ENCODE results near the gene NRROS. TPM values are rescaled to one million over a fixed set of nuclear protein-coding genes. Genes with fewer than 3 reads are reported as not detected.

Gene NRROS
- total and polyA plus RNA-seq, 2 of the 13 experiments (the other 11 are each of a cell fraction or from before 2014, with no cell fraction given): not detected

GRCh38 chr3:196636369-196637349, 2.8 kb upstream of the NRROS start (continued):
- TF ChIP-seq ZNF225 (CRISPR knock-in tag; IDR thresholded peaks at IDR 0.05) (no peak), YEATS4 (CRISPR knock-in tag; IDR thresholded peaks at IDR 0.05; ENCODE audit: borderline replicate concordance) (0 out of 2 replicates have a peak, but pooled peaks have one; percentile 22), ZKSCAN8 (CRISPR knock-in tag; IDR thresholded peaks at IDR 0.05; ENCODE audit: borderline replicate concordance) (no peak), ZNF276 (CRISPR knock-in tag; IDR thresholded peaks at IDR 0.05; ENCODE audit: low read depth) (no peak), KLF11 (CRISPR knock-in tag; IDR thresholded peaks at IDR 0.05) (no peak), SIN3B (IDR thresholded peaks at IDR 0.05; ENCODE audit: low read length) (no peak), ZNF607 (CRISPR knock-in tag; IDR thresholded peaks at IDR 0.05; ENCODE audit: borderline replicate concordance) (peak; percentile 43; the same call in 1 of the 2 replicates), ELF3 (CRISPR knock-in tag; IDR thresholded peaks at IDR 0.05) (peak; percentile 23; the same call in 1 of the 2 replicates), NCOA2 (CRISPR knock-in tag; IDR thresholded peaks at IDR 0.05) (no peak), ZNF253 (CRISPR knock-in tag; IDR thresholded peaks at IDR 0.05; ENCODE audit: borderline replicate concordance) (no peak), BRD4 (CRISPR knock-in tag; IDR thresholded peaks at IDR 0.05) (0 out of 2 replicates have a peak, but pooled peaks have one; percentile 12), RFX5 (IDR thresholded peaks at IDR 0.05; ENCODE audit: low read depth, low read length) (no peak), PRPF4 (IDR thresholded peaks at IDR 0.05; ENCODE audit: low read depth, low read length, poor library complexity, severe bottlenecking) (no peak), ZNF232 (CRISPR knock-in tag; IDR thresholded peaks at IDR 0.05; ENCODE audit: borderline replicate concordance) (no peak)
- TF ChIP-seq, protein P1, sequence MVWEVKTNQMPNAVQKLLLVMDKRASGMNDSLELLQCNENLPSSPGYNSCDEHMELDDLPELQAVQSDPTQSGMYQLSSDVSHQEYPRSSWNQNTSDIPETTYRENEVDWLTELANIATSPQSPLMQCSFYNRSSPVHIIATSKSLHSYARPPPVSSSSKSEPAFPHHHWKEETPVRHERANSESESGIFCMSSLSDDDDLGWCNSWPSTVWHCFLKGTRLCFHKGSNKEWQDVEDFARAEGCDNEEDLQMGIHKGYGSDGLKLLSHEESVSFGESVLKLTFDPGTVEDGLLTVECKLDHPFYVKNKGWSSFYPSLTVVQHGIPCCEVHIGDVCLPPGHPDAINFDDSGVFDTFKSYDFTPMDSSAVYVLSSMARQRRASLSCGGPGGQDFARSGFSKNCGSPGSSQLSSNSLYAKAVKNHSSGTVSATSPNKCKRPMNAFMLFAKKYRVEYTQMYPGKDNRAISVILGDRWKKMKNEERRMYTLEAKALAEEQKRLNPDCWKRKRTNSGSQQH (CRISPR knock-in tag; IDR thresholded peaks at IDR 0.05; ENCODE audit: low read depth): no peak
- TF ChIP-seq, protein P2, sequence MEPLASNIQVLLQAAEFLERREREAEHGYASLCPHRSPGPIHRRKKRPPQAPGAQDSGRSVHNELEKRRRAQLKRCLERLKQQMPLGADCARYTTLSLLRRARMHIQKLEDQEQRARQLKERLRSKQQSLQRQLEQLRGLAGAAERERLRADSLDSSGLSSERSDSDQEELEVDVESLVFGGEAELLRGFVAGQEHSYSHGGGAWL (CRISPR knock-in tag; IDR thresholded peaks at IDR 0.05): no peak
- TF ChIP-seq, protein P3, sequence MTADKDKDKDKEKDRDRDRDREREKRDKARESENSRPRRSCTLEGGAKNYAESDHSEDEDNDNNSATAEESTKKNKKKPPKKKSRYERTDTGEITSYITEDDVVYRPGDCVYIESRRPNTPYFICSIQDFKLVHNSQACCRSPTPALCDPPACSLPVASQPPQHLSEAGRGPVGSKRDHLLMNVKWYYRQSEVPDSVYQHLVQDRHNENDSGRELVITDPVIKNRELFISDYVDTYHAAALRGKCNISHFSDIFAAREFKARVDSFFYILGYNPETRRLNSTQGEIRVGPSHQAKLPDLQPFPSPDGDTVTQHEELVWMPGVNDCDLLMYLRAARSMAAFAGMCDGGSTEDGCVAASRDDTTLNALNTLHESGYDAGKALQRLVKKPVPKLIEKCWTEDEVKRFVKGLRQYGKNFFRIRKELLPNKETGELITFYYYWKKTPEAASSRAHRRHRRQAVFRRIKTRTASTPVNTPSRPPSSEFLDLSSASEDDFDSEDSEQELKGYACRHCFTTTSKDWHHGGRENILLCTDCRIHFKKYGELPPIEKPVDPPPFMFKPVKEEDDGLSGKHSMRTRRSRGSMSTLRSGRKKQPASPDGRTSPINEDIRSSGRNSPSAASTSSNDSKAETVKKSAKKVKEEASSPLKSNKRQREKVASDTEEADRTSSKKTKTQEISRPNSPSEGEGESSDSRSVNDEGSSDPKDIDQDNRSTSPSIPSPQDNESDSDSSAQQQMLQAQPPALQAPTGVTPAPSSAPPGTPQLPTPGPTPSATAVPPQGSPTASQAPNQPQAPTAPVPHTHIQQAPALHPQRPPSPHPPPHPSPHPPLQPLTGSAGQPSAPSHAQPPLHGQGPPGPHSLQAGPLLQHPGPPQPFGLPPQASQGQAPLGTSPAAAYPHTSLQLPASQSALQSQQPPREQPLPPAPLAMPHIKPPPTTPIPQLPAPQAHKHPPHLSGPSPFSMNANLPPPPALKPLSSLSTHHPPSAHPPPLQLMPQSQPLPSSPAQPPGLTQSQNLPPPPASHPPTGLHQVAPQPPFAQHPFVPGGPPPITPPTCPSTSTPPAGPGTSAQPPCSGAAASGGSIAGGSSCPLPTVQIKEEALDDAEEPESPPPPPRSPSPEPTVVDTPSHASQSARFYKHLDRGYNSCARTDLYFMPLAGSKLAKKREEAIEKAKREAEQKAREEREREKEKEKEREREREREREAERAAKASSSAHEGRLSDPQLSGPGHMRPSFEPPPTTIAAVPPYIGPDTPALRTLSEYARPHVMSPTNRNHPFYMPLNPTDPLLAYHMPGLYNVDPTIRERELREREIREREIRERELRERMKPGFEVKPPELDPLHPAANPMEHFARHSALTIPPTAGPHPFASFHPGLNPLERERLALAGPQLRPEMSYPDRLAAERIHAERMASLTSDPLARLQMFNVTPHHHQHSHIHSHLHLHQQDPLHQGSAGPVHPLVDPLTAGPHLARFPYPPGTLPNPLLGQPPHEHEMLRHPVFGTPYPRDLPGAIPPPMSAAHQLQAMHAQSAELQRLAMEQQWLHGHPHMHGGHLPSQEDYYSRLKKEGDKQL (CRISPR knock-in tag; IDR thresholded peaks at IDR 0.05; ENCODE audit: low read depth): no peak

All from HepG2 (cell line).